Sigmoid colon (tissue), 4 donors: Measurements from ENCODE around the gene FBXW2.

Experiments used
- EP300 ChIP-seq, 4 donors: sonication (generic); formaldehyde crosslinking; IDR thresholded peaks; one replicate each; pipeline ENCODE4 v1.6.1; 2017; ENCODE audit warnings: antibody characterized with exemption in 4 of 4
- POLR2A ChIP-seq, 2 donors: fragments of 450-650 bp; IDR thresholded peaks; one replicate each; pipeline ENCODE4 v1.6.1; 2016; ENCODE audit warnings: antibody characterized with exemption in 2 of 2, mild to moderate bottlenecking in 2 of 2, moderate library complexity in 2 of 2
- POLR2AphosphoS5 ChIP-seq, 4 donors: sonication (generic); formaldehyde crosslinking; IDR thresholded peaks; one replicate each; pipeline ENCODE4 v1.6.1; 2017; ENCODE audit warnings: antibody characterized with exemption in 4 of 4
- TF ChIP-seq, protein P1 (sequence below), 4 experiments: fragments of 450-650 bp in 3 of 4; fragments of 200-600 bp in 1 of 4; IDR thresholded peaks; one replicate each; pipeline ENCODE4 v1.5.1; 2016 to 2019; ENCODE audit warnings: antibody characterized with exemption in 4 of 4, mild to moderate bottlenecking in 3 of 4, moderate library complexity in 2 of 4

DNA sequence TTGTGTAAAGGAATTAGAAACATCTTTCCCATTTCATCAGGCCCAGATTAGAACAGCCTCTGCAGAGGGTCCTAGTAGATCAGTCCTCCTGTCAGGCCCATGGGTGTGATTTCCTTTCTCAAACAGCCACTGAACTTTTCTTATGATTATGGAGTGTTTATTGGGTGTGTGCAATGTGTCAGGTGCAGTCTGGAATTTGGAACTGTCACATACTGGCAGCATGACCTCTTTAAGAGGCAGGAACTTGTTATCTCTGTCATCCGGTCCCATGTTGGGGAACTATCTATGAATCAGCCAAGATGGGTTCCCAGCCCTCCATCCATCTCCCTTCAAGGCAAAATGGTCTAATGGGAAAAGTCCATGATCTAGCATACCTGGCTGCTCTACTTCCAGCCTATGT is 67.3 kb downstream of the FBXW2 start:
- TF ChIP-seq, protein P1, sequence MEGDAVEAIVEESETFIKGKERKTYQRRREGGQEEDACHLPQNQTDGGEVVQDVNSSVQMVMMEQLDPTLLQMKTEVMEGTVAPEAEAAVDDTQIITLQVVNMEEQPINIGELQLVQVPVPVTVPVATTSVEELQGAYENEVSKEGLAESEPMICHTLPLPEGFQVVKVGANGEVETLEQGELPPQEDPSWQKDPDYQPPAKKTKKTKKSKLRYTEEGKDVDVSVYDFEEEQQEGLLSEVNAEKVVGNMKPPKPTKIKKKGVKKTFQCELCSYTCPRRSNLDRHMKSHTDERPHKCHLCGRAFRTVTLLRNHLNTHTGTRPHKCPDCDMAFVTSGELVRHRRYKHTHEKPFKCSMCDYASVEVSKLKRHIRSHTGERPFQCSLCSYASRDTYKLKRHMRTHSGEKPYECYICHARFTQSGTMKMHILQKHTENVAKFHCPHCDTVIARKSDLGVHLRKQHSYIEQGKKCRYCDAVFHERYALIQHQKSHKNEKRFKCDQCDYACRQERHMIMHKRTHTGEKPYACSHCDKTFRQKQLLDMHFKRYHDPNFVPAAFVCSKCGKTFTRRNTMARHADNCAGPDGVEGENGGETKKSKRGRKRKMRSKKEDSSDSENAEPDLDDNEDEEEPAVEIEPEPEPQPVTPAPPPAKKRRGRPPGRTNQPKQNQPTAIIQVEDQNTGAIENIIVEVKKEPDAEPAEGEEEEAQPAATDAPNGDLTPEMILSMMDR (IDR thresholded peaks at IDR 0.05), result no peak
- TF ChIP-seq POLR2AphosphoS5 (IDR thresholded peaks at IDR 0.05), result no peak
- no peak for TF ChIP-seq POLR2A (IDR thresholded peaks at IDR 0.05)
- TF ChIP-seq EP300 (IDR thresholded peaks at IDR 0.05), result no peak
